Epithelial cell of esophagus (primary cell): ENCODE data around the gene ACSM3.
"Not testable (repeated sequence)": the region's sequence is repeated elsewhere in the genome, so short reads cannot be mapped to it uniquely, and the experiment has no call there.

ENCODE experiments used
- DNase-seq: peaks from one replicate; pipeline ENCODE4 v3.0.0; 2010; ENCODE audit warnings: low read depth
- H3K4me3 ChIP-seq: 2 replicates; pipeline ENCODE4 v1.5.1; 2011; ENCODE audit warnings: mild to moderate bottlenecking, low read length, control low read depth
- TF ChIP-seq, protein P1 (sequence below): IDR thresholded peaks from 2 replicates; pipeline ENCODE4 v1.5.1; 2011; ENCODE audit warnings: low read depth, mild to moderate bottlenecking, low read length, control low read depth, inconsistent platforms; ENCODE audit not compliant: insufficient read depth; ENCODE audit errors: missing control alignments

Gene ACSM3

DNA sequence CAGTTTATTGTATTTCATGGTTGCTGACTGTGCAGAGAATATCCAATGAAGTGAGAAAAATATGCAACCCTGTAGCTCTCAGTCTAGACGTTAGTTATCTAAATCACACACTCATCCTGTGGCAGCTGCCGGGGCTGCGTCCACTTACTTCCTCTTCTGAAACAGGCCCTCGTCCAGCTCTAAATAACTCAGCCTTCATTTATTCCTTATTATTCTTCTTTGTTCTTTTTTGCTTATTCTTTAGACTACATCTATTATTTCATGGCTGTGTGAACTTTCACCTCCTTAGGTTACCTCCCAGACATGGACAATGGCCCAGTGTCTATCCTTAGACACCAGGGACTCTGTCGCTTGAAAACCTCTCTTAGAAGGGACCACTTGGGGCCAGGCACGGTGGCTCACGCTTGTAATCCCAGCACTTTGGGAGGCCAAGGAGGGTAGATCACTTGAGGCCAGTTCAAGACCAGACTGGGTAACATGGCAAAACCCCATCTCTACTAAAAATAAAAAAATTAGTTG lies 18.8 kb upstream of the ACSM3 start:
- DNase-seq, result no peak
- TF ChIP-seq, protein P1, sequence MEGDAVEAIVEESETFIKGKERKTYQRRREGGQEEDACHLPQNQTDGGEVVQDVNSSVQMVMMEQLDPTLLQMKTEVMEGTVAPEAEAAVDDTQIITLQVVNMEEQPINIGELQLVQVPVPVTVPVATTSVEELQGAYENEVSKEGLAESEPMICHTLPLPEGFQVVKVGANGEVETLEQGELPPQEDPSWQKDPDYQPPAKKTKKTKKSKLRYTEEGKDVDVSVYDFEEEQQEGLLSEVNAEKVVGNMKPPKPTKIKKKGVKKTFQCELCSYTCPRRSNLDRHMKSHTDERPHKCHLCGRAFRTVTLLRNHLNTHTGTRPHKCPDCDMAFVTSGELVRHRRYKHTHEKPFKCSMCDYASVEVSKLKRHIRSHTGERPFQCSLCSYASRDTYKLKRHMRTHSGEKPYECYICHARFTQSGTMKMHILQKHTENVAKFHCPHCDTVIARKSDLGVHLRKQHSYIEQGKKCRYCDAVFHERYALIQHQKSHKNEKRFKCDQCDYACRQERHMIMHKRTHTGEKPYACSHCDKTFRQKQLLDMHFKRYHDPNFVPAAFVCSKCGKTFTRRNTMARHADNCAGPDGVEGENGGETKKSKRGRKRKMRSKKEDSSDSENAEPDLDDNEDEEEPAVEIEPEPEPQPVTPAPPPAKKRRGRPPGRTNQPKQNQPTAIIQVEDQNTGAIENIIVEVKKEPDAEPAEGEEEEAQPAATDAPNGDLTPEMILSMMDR, result no peak
- no peak overlapping the region for H3K4me3 ChIP-seq

DNA sequence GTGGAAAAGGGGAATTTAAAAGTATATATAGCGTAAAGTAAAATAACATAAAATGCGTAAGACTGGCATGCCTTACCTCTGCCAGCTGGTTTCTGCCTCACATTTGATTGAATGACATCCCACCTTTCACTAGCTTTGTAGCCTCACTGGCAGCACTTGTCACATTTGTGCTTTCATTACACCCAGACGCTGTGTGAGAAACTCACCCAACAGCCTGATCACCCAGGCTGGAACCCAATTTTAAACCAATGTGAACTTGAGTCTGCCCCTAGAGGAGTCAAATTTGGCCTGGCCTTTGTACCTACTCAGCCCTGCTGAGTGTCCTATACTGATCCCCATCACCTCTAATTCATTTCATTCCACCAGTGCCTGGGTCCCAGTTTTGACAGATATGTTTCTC lies 17.4 kb upstream of the ACSM3 start:
- no peak for DNase-seq
- TF ChIP-seq, protein P1, result no peak
- H3K4me3 ChIP-seq, result no peak overlapping the region

DNA sequence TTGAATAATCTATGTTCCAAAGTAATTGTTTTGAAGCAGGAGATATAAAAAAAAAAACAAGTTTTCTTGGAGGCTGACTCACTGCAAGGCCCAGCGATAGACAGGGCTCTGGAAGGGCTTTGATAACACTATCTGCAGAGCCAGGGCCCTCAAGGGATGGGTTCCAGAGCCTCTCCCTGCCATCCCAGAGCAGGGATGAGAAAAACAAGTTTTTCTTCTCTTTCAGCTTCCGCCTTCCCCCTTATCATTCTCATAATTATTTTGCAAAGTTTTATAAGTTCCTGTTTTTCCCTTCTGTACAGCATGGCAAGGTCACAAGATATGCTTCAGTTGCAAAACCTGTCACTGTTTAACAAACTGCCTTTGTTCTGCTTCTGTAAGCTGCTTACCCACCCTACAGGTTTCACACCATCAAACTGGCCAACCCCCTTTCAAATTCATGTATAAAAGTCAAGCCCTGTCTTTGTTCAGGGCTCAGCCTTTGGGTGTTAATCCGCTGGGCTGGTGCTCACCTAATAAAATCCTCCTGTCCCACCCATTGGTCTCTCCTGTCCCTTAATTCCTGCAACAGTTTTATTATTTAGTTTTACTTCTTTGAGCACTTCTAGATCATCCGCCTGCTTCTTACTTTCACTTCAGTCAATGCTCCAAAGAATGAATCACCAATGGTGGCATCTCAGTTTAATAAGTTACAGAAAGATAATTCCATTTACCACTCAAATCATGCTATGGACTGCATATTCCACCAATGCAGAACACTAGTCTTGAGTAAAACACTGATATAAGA lies 16.6 kb upstream of the ACSM3 start:
- H3K4me3 ChIP-seq, result no peak overlapping the region
- TF ChIP-seq, protein P1, result no peak
- peak; percentile 8 for DNase-seq

DNA sequence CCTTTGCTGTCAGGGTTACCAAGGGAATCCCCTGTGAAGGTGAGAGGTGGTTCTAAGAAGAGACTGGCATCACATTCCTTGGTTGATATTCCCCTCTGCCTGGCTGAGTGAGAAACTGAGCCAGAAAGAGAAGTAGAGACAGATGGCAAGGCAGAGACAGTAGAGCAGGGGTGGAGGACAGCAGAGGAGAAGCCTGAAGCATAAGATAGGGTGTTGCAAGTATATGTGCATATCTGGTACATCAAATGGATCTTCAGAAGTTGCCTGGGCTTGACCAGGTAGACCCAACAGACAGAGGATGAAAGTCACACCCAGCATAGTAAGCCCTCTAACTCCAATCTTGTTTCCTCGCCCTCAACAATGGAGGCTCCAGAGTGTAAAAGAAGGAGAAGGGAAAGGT lies 14.3 kb upstream of the ACSM3 start:
- TF ChIP-seq, protein P1, result no peak
- no peak for DNase-seq
- no peak overlapping the region for H3K4me3 ChIP-seq

DNA sequence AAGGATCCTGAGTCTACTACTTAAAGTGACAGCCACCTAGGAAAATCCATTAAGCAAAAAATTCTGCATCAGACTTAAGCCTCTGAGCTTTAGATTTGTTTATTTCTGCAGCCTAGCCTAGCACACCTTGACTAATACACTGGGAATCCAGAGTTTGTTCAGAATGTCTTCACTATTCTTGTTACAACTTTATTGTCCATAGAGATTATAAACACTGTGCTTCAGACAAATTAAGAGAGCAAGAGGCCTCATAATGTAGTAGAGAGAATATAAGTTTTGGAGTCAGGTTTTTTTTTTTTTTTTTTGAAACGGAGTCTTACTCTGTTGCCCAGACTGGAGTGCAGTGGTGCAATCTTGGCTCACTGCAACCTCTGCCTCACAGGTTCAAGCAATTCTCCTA lies 13.3 kb upstream of the ACSM3 start:
- TF ChIP-seq, protein P1, result no peak
- no peak overlapping the region for H3K4me3 ChIP-seq
- DNase-seq, result no peak

- no peak overlapping the region for H3K4me3 ChIP-seq
- TF ChIP-seq, protein P1, result no peak
- DNase-seq, result no peak
These were observed 10.1 kb upstream of the ACSM3 start for GRCh38 chr16:20753727-20754126.

DNA sequence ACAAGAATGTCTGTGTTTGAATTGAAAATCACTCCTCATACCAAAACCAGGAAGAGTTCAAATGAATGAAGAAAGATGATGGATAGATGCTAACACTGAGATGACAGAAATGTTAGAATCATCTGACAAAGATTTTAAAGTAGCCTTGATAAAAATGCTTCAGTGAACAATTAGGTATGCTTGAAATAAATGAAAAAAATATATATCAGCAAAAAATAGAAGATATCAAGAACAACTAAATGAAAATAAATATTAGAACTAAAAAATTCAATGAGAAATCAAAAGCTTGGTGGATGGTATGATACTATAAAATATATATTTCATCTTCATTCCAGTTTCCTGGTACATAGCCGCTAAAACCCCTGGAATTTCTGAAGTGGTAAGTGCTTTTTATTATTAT lies 8.6 kb upstream of the ACSM3 start:
- DNase-seq, result no peak
- H3K4me3 ChIP-seq, result no peak overlapping the region
- TF ChIP-seq, protein P1, result no peak

DNA sequence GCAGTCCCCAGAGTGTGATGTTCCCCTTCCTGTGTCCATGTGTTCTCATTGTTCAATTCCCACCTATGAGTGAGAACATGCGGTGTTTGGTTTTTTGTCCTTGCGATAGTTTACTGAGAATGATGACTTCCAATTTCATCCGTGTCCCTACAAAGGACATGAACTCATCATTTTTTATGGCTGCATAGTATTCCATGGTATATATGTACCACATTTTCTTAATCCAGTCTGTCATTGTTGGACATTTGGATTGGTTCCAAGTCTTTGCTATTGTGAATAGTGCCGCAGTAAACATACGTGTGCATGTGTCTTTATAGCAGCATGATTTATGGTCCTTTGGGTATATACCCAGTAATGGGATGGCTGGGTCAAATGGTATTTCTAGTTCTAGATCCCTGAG lies 8.0 kb upstream of the ACSM3 start:
- H3K4me3 ChIP-seq, DNase-seq: not testable (repeated sequence)
